Loucy (cell line): ENCODE results near the gene PRL.

Source experiments
- H2AFZ ChIP-seq: fragments of 200-600 bp; sonication (generic); 2 replicates; pipeline ENCODE4 v1.6.0; 2016; ENCODE audit warnings: antibody characterized with exemption, mild to moderate bottlenecking, low read length, moderate library complexity
- H3F3A ChIP-seq: fragments of 200-600 bp; 2 replicates; pipeline ENCODE4 v1.6.0; 2016; ENCODE audit warnings: antibody characterized with exemption, low read depth, mild to moderate bottlenecking
- H3K27me3 ChIP-seq: fragments of 200-600 bp; sonication (generic); 2 replicates; pipeline ENCODE4 v1.6.1; 2014; ENCODE audit warnings: low read length, mild to moderate bottlenecking; ENCODE audit not compliant: insufficient read depth, poor library complexity, severe bottlenecking
- H3K36me3 ChIP-seq: fragments of 200-600 bp; sonication (generic); 2 replicates; pipeline ENCODE4 v1.6.1; 2016; ENCODE audit warnings: low read length; ENCODE audit not compliant: insufficient read depth
- H3K4me1 ChIP-seq: fragments of 200-600 bp; sonication (generic); 2 replicates; pipeline ENCODE4 v1.5.1; 2014; ENCODE audit warnings: low read length, mild to moderate bottlenecking; ENCODE audit not compliant: insufficient read depth, poor library complexity, severe bottlenecking
- H3K4me2 ChIP-seq: fragments of 200-600 bp; sonication (generic); 2 replicates; pipeline ENCODE4 v1.6.0; 2014; ENCODE audit warnings: antibody characterized with exemption, low read length, low read depth, mild to moderate bottlenecking; ENCODE audit not compliant: poor library complexity, severe bottlenecking
- H3K4me3 ChIP-seq: fragments of 200-600 bp; sonication (generic); 2 replicates; pipeline ENCODE4 v1.5.1; 2014; ENCODE audit warnings: low read length, mild to moderate bottlenecking, mixed read lengths; ENCODE audit not compliant: poor library complexity, severe bottlenecking
- H3K79me2 ChIP-seq: fragments of 200-600 bp; sonication (generic); 2 replicates; pipeline ENCODE4 v1.6.1; 2014; ENCODE audit warnings: low read length; ENCODE audit not compliant: insufficient read depth
- H3K9ac ChIP-seq: fragments of 200-600 bp; sonication (generic); 2 replicates; pipeline ENCODE4 v1.6.0; 2014; ENCODE audit warnings: mild to moderate bottlenecking, low read depth, low read length, moderate library complexity; ENCODE audit not compliant: poor library complexity, severe bottlenecking
- H3K9me2 ChIP-seq: fragments of 200-600 bp; sonication (generic); replicated peaks from 2 replicates; pipeline ENCODE4 v1.6.1; 2016; ENCODE audit warnings: low read depth, low read length, mixed read lengths
- H3K9me3 ChIP-seq: fragments of 200-600 bp; sonication (generic); 2 replicates; pipeline ENCODE4 v1.6.1; 2014; ENCODE audit warnings: mild to moderate bottlenecking, antibody characterized with exemption, low read length, low read depth; ENCODE audit not compliant: insufficient read depth
- H4K20me1 ChIP-seq: fragments of 200-600 bp; sonication (generic); 2 replicates; pipeline ENCODE4 v1.6.0; 2014; ENCODE audit warnings: antibody characterized with exemption, low read length, mild to moderate bottlenecking; ENCODE audit not compliant: insufficient read depth, poor library complexity, severe bottlenecking
- EZH2phosphoT487 ChIP-seq: fragments of 200-600 bp; IDR thresholded peaks from 2 replicates; pipeline ENCODE4 v1.6.1; 2018; ENCODE audit warnings: antibody characterized with exemption, mild to moderate bottlenecking, moderate library complexity, borderline replicate concordance
- TF ChIP-seq, protein P1 (sequence below): fragments of 200-600 bp; sonication (generic); conservative IDR thresholded peaks from 2 replicates; pipeline ENCODE4 v1.5.1; 2014; ENCODE audit warnings: mild to moderate bottlenecking, antibody characterized with exemption, low read length

The PRL gene

GRCh38 chr6:22290045-22290444, 6.8 kb downstream of the PRL start:
- Histone ChIP-seq H3K27me3 (no peaks in the 10 kb centered on the region), H3K4me2 (no peak overlapping the region), H3K4me1 (no peaks in the 10 kb centered on the region), H3K4me3 (no peak overlapping the region), H3K36me3 (no peaks in the 10 kb centered on the region), H3F3A (no peaks in the 10 kb centered on the region), H3K9ac (no peak overlapping the region), H3K79me2 (no peaks in the 10 kb centered on the region), H2AFZ (no peak overlapping the region), H3K9me2 (no peaks in the 10 kb centered on the region), H3K9me3 (no peaks in the 10 kb centered on the region), H4K20me1 (no peaks in the 10 kb centered on the region)
- TF ChIP-seq EZH2phosphoT487, result no peak
- TF ChIP-seq, protein P1, sequence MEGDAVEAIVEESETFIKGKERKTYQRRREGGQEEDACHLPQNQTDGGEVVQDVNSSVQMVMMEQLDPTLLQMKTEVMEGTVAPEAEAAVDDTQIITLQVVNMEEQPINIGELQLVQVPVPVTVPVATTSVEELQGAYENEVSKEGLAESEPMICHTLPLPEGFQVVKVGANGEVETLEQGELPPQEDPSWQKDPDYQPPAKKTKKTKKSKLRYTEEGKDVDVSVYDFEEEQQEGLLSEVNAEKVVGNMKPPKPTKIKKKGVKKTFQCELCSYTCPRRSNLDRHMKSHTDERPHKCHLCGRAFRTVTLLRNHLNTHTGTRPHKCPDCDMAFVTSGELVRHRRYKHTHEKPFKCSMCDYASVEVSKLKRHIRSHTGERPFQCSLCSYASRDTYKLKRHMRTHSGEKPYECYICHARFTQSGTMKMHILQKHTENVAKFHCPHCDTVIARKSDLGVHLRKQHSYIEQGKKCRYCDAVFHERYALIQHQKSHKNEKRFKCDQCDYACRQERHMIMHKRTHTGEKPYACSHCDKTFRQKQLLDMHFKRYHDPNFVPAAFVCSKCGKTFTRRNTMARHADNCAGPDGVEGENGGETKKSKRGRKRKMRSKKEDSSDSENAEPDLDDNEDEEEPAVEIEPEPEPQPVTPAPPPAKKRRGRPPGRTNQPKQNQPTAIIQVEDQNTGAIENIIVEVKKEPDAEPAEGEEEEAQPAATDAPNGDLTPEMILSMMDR, result no peak

GRCh38 chr6:22288721-22289120, 8.1 kb downstream of the PRL start:
- Histone ChIP-seq H3F3A (no peaks in the 10 kb centered on the region), H3K4me2 (no peak overlapping the region), H4K20me1 (no peaks in the 10 kb centered on the region)

GRCh38 chr6:22284666-22285065, 12.2 kb downstream of the PRL start:
- no peak overlapping the region for H2AFZ ChIP-seq
- TF ChIP-seq EZH2phosphoT487, result no peak

More at GRCh38 chr6:22288721-22289120, 8.1 kb downstream of the PRL start:
- Histone ChIP-seq H3K27me3 (no peaks in the 10 kb centered on the region), H3K36me3 (no peaks in the 10 kb centered on the region), H3K4me1 (no peaks in the 10 kb centered on the region), H3K4me3 (no peak overlapping the region), H3K9ac (no peak overlapping the region), H3K79me2 (no peaks in the 10 kb centered on the region), H3K9me3 (no peaks in the 10 kb centered on the region), H2AFZ (no peak overlapping the region), H3K9me2 (no peaks in the 10 kb centered on the region)
- TF ChIP-seq EZH2phosphoT487, result no peak
- TF ChIP-seq, protein P1, result no peak

GRCh38 chr6:22281341-22282085, 15.3 kb downstream of the PRL start:
- Histone ChIP-seq H3K4me1 (peaks cover 12% of the 10 kb centered on the region), H3K9ac (no peak overlapping the region), H3K79me2 (no peaks in the 10 kb centered on the region), H4K20me1 (no peaks in the 10 kb centered on the region), H2AFZ (no peak overlapping the region), H3K9me3 (no peaks in the 10 kb centered on the region), H3K9me2 (no peaks in the 10 kb centered on the region), H3K4me3 (no peak overlapping the region), H3K27me3 (no peaks in the 10 kb centered on the region), H3K4me2 (no peak overlapping the region), H3K36me3 (no peaks in the 10 kb centered on the region), H3F3A (no peaks in the 10 kb centered on the region)
- no peak for TF ChIP-seq EZH2phosphoT487
- TF ChIP-seq, protein P1, result no peak

More at GRCh38 chr6:22284666-22285065, 12.2 kb downstream of the PRL start:
- H3K9ac ChIP-seq, result no peak overlapping the region
- H3K4me2 ChIP-seq, result no peak overlapping the region
- H3K36me3 ChIP-seq, result no peaks in the 10 kb centered on the region
- no peaks in the 10 kb centered on the region for H3K9me3 ChIP-seq
- H4K20me1 ChIP-seq, result no peaks in the 10 kb centered on the region
- H3K9me2 ChIP-seq, result no peaks in the 10 kb centered on the region
- H3K4me3 ChIP-seq, result no peak overlapping the region
- H3K4me1 ChIP-seq, result peaks cover 6% of the 10 kb centered on the region
- no peaks in the 10 kb centered on the region for H3F3A ChIP-seq
- no peaks in the 10 kb centered on the region for H3K27me3 ChIP-seq
- no peaks in the 10 kb centered on the region for H3K79me2 ChIP-seq
